Stimulated activated CD4-positive, alpha-beta T cell treated with anti-CD3 and anti-CD28 coated beads, Interleukin-1b, Interleukin-23, amount 100 ng/mL, for 48 hours (primary cell): Measurements from ENCODE around the gene MAP2K3.
"Not testable (repeated sequence)": the region's sequence is repeated elsewhere in the genome, so short reads cannot be mapped to it uniquely, and the experiment has no call there.

Experiments
- DNase-seq: peaks from one replicate; pipeline ENCODE4 v3.0.0-alpha.2; 2020

Gene MAP2K3

GRCh38 chr17:21339011-21339410 lies 54.5 kb downstream of the MAP2K3 start:
- no peak for DNase-seq

GRCh38 chr17:21339571-21339970 lies 55.1 kb downstream of the MAP2K3 start:
- not testable (repeated sequence) for DNase-seq

DNA sequence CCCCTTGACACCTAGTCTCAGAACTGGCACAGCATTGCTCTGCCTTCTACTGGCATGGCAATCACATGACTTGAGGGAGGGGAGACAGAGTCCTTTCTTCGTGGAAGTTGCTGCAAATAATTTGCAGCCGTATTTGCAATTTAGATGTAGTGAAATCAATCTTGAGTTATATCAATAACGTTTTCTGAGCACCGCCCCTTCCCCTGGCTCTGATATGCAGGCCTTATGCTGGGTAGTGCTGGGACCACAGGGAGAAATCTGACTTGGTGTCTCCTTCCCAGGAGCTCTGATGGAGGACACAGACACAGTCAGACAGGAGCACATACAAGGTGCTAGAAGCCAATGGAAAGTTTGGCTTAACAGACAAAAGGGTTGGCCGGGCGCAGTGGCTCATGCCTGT lies 55.9 kb downstream of the MAP2K3 start:
- not testable (repeated sequence) for DNase-seq

- DNase-seq = not testable (repeated sequence)
Observed at GRCh38 chr17:21341279-21341678, 56.8 kb downstream of the MAP2K3 start.

GRCh38 chr17:21341925-21342540 lies 57.5 kb downstream of the MAP2K3 start:
- not testable (repeated sequence) for DNase-seq

DNA sequence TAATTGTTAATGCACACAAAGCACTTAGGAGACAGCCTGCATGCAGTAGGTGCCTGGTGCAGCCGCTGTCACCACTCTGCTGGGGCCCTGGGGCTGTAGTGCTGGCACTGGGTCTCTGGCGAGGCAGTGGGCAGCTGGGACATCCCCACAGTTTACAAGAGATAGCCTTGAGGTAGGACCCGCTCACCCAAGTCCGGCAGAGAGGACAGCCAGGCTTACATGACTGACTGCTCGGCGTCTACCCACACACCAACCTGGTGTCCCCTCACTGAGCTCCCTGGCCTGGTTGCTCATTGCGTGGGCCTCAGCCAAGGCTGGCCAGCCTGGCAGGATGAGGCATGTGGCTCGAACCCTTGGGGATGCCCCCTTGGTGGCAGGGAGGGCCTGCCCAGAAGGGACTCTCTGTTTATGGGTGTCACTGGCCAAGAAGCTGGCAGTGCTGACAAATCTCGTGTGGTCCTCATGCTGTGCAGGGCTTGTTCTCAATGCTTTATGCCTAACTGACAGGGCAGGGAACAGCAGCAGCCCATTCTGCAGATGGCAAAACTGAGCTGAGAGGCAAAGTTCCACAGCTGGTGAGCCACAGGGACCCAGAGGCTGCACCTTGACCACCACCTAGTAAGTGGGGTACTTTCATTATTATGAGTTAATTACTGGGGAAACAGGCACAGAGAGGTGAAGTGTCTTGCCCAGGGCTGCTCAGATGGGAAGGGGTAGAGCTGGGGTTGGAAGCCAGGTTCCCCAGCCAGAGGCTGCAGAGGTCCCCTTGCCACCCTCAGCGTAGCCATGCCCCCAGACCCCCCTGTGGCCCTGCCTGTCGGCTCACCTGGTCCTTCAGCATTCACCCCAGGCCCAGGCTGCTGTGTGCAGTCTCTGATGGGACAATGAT lies 58.8 kb downstream of the MAP2K3 start:
- DNase-seq = not testable (repeated sequence)

GRCh38 chr17:21344801-21345200 lies 60.3 kb downstream of the MAP2K3 start:
- not testable (repeated sequence) for DNase-seq

- no peak for DNase-seq
Observed at GRCh38 chr17:21345236-21345635, 60.7 kb downstream of the MAP2K3 start.

GRCh38 chr17:21346107-21346506 lies 61.6 kb downstream of the MAP2K3 start:
- DNase-seq = not testable (repeated sequence)

DNA sequence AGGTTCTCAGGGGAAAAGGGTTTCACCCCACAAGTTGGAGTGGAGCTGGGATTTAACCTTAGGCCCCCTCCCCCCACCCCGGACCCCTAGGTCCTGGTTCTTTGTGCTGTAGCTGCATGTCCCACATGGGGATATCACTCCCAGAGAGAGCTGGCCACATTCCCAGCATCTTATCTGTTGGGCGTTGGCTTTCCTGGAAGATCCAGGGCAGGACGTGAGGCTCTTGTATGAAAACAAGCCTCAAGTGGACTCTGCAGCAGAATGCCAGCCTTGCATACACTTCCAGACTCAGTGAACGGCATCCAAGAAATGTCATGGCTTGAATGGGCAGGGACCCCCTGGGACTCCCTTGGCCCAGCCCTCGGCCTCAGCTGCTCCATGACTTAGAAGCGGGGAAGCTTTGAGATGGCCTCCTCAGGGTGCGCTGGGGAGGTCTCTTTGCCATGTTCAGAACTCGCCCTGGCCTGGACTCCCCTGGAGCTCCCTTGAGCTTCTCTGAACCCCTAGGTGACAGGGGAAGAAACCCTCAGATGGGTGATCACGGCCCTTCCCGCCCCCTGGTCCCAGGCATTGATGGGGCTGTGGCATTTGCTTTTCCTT lies 62.2 kb downstream of the MAP2K3 start:
- not testable (repeated sequence) for DNase-seq

DNA sequence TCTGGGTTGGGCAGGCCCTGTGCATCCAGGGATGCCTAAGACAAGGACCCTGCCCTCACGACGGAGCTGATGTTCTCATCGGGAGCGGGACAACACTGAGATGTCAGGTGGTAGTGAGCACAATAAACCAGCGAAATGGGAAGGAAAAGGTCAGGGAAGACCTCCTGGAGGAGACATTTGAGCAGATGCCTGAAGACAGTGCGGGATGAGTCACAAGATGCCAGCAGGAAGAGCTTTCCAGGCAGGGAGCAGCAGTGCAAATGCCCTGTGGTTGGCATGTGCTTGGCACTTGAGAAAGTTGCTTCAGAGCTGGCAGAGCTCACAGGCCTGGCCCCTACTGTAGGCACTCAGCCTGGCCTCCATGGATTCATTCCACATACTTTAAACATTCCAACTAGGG lies 63.1 kb downstream of the MAP2K3 start:
- DNase-seq = not testable (repeated sequence)

GRCh38 chr17:21348081-21348925 lies 63.8 kb downstream of the MAP2K3 start:
- not testable (repeated sequence) for DNase-seq

DNA sequence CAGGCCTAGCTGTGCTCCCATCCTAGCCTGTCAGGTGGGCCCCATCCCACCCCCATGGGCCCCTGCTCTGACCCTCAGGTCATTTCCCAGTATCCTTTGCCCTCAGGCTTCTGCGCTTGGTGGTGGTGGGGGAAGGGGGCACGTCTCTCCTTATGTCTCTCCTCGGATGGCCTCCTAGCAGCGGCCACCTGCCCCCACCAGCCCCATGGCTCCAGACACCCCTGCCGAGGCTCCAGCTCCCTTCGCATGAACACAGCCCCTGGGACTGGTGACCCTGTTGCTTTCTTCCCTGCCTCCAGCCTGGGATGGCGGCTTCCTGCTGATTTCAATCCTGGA lies 64.4 kb downstream of the MAP2K3 start:
- DNase-seq = not testable (repeated sequence)

GRCh38 chr17:21349358-21350050 lies 65.0 kb downstream of the MAP2K3 start:
- DNase-seq = not testable (repeated sequence)

DNA sequence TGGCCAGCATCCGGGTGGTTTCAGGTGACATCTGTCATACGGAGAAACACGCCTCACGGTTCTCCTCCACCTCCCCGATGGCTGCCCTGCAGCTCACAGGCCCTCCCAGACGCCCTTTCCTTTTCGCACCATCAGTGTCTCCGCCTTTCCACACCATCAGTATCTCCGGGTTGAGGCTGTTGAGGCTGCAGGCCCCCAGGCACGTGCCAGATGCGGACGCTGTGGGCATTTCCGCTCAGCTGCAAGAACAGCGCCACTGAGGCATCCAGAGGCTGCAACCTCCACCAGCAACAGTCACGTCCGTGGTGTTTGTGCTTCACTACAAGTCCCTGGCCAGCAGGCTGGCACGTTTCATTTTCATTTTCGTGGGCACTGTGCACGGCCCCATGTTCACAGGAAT lies 66.0 kb downstream of the MAP2K3 start:
- not testable (repeated sequence) for DNase-seq

- DNase-seq = no peak
Observed at GRCh38 chr17:21351366-21352065, 67.0 kb downstream of the MAP2K3 start.

GRCh38 chr17:21352221-21352980 lies 67.9 kb downstream of the MAP2K3 start:
- no peak for DNase-seq

GRCh38 chr17:21352981-21353265 lies 68.4 kb downstream of the MAP2K3 start:
- no peak for DNase-seq

- no peak for DNase-seq
Observed at GRCh38 chr17:21353326-21354010, 69.0 kb downstream of the MAP2K3 start.

GRCh38 chr17:21354796-21355385 lies 70.4 kb downstream of the MAP2K3 start:
- DNase-seq = no peak
